Right lobe of liver (tissue), 6 donors: Measurements from ENCODE around the gene MDFIC. TPM values are rescaled to one million over a fixed set of nuclear protein-coding genes. Genes with fewer than 3 reads are reported as not detected.

ENCODE experiments used
- ATAC-seq, 4 donors: fragments of 200-7000 bp; cut with Tn5 transposase; one replicate each; pipeline ENCODE4 v1.9.1; 2020; ENCODE audit warnings: mild to moderate bottlenecking in 4 of 4, moderate library complexity in 4 of 4
- DNase-seq, 3 donors: peaks; one replicate each; pipeline ENCODE4 v3.0.0-alpha.2; 2020
- H3K27ac ChIP-seq, 3 donors: fragments of 200-600 bp; one replicate each; pipeline ENCODE4 v1.8.0; 2022
- H3K27me3 ChIP-seq, 2 donors: fragments of 200-600 bp; one replicate each; pipeline ENCODE4 v1.8.0; 2022
- H3K36me3 ChIP-seq, 4 donors: fragments of 200-600 bp; sonication (generic) in 1 of 4; one replicate each; pipeline versions ENCODE4 v1.5.1 to v1.8.0; 2017 to 2022; ENCODE audit warnings: control low read depth in 1 of 4
- H3K4me1 ChIP-seq, 4 donors: fragments of 200-600 bp; sonication (generic) in 1 of 4; one replicate each; pipeline versions ENCODE4 v1.5.1 to v1.8.0; 2017 to 2022; ENCODE audit warnings: control low read depth in 1 of 4
- H3K4me3 ChIP-seq, 3 donors: fragments of 200-600 bp; one replicate each; pipeline ENCODE4 v1.8.0; 2022
- H3K9me3 ChIP-seq, 4 donors: fragments of 200-600 bp; sonication (generic) in 1 of 4; one replicate each; pipeline versions ENCODE4 v1.5.1 to v1.8.0; 2017 to 2022; ENCODE audit warnings: control low read depth in 1 of 4
- CTCF ChIP-seq, 4 donors: fragments of 200-600 bp in 3 of 4; fragments of 450-650 bp in 1 of 4; IDR thresholded peaks; one replicate each; pipeline versions ENCODE4 v1.5.1 to v1.8.0; 2016 to 2022; ENCODE audit warnings: antibody characterized with exemption in 4 of 4, mild to moderate bottlenecking in 2 of 4
- POLR2A ChIP-seq: fragments of 450-650 bp; IDR thresholded peaks from one replicate; pipeline ENCODE4 v1.6.1; 2017; ENCODE audit warnings: antibody characterized with exemption, mild to moderate bottlenecking
- WGBS: methylation state at CpG from one replicate; pipeline ENCODE4 v1.1.6; 2018; ENCODE audit warnings: low coverage, low lambda C conversion rate; ENCODE audit not compliant: insufficient coverage; ENCODE audit errors: missing lambda C conversion rate; 5-methylcytosine and 5-hydroxymethylcytosine counted together
- intact Hi-C, 2 donors: fragments of 100-400 bp; cut with DNase I; formaldehyde crosslinking; loops; one replicate each; pipeline versions ENCODE4 v1.11.2 to v1.14.1; 2022
- total RNA-seq, 6 experiments: library from RNA; depleted of rRNA in 2 of 6; stranded (reverse); fragments of >200 nt in 2 of 6; fragmentation: NEBNext Ultra II Directional in 3 of 6; extraction: Animal tissue kit (Norgen Biotek cat#: 25700) in 3 of 6; gene quantifications; one replicate each; pipeline versions ENCODE4 v1.1.0 to v1.2.4, GENCODE V29; 2016 to 2023
- donor health status: DM: no; HTN: yes; CAD: no.
- donor health status: DM: no; HTN: no; CAD: no.
- donor health status: DM: no; HTN: no; CAD: no.
- donor health status: DM: no; HTN: yes; CAD: no.
- donor health status: DM: no; HTN: yes; CAD: no.

The MDFIC gene
- total RNA-seq, 6 experiments from 2014 or later = 7.5 to 20.7 (median 13.4) TPM

- Histone ChIP-seq H3K36me3 (no peaks in the 10 kb centered on the region), H3K4me1 (peaks cover 0 to 14% (median 4%) of the 10 kb centered on the region in 4 donors), H3K27me3 (no peaks in the 10 kb centered on the region), H3K4me3 (no peak overlapping the region), H3K9me3 (no peaks in the 10 kb centered on the region), H3K27ac (no peak overlapping the region)
- intact Hi-C loops = no loop called here
- DNase-seq (no peak), ATAC-seq (no peak)
- no peak for TF ChIP-seq POLR2A
- TF ChIP-seq CTCF (IDR thresholded peaks at IDR 0.05) = no peak
- 56% methylated on average over 2 of the region's 2 CpGs for WGBS
These were observed 53.5 kb downstream of the MDFIC start for GRCh38 chr7:114975401-114975800.

- TF ChIP-seq POLR2A (no peak), CTCF (IDR thresholded peaks at IDR 0.05) (no peak)
- ATAC-seq (no peak), DNase-seq (no peak)
- Histone ChIP-seq H3K36me3 (no peaks in the 10 kb centered on the region), H3K27me3 (no peaks in the 10 kb centered on the region), H3K4me3 (no peak overlapping the region), H3K27ac (no peak overlapping the region), H3K4me1 (peaks cover 0 to 19% (median 4%) of the 10 kb centered on the region in 4 donors), H3K9me3 (no peaks in the 10 kb centered on the region)
- intact Hi-C loops = no loop called here
- 69% methylated on average over 4 of the region's 4 CpGs for WGBS
These were observed 54.8 kb downstream of the MDFIC start for GRCh38 chr7:114976666-114977065.

- ATAC-seq = no peak
- DNase-seq = no peak
- Histone ChIP-seq H3K36me3 (no peaks in the 10 kb centered on the region), H3K4me3 (no peak overlapping the region), H3K4me1 (peaks cover 0 to 19% (median 4%) of the 10 kb centered on the region in 4 donors), H3K9me3 (no peaks in the 10 kb centered on the region), H3K27ac (no peak overlapping the region), H3K27me3 (no peaks in the 10 kb centered on the region)
- 86% methylated on average over 1 of the region's 1 CpG for WGBS
- intact Hi-C loops = no loop called here
- TF ChIP-seq POLR2A = no peak
- TF ChIP-seq CTCF (IDR thresholded peaks at IDR 0.05) = no peak
These were observed 55.4 kb downstream of the MDFIC start for GRCh38 chr7:114977277-114977676.

- no peaks in the 10 kb centered on the region for H3K9me3 ChIP-seq
- WGBS = 13% methylated on average over 7 of the region's 7 CpGs
- DNase-seq (peak; percentile 59 to 81 (median 61)), ATAC-seq (peak; percentile 97 to 99 (median 98))
- peaks cover 0 to 19% (median 4%) of the 10 kb centered on the region in 4 donors for H3K4me1 ChIP-seq
- intact Hi-C loops = no loop called here
- H3K4me3 ChIP-seq = peak overlapping the region in 2 of 3 donors; percentile 11 to 25
- no peaks in the 10 kb centered on the region for H3K27me3 ChIP-seq
- no peak for TF ChIP-seq CTCF (IDR thresholded peaks at IDR 0.05)
- no peak for TF ChIP-seq POLR2A
- H3K27ac ChIP-seq = peak overlapping the region; percentile 25 to 62 (median 38)
- no peaks in the 10 kb centered on the region for H3K36me3 ChIP-seq
These were observed 57.5 kb downstream of the MDFIC start for GRCh38 chr7:114979388-114979787.
